Stimulated activated memory B cell treated with anti-CD40 and anti-IgM and Interleukin-4, amounts not matched to agents 10 μg/mL and 1 μg/mL and 100 μg/mL, for 72 hours (primary cell): Measurements from ENCODE around the gene DTWD2.
"Not testable (repeated sequence)": the region's sequence is repeated elsewhere in the genome, so short reads cannot be mapped to it uniquely, and the experiment has no call there.

Source experiments
- ATAC-seq: fragments of 150-1000 bp; cut with Tn5 transposase; 2 replicates; pipeline ENCODE4 v1.10.0; 2021
- H3K27ac Mint-ChIP-seq: one replicate; pipeline ENCODE4 v1.8.0; 2022; ENCODE audit warnings: mild to moderate bottlenecking, mixed read lengths
- H3K27me3 Mint-ChIP-seq: one replicate; pipeline ENCODE4 v1.8.0; 2022; ENCODE audit warnings: mixed read lengths
- H3K36me3 Mint-ChIP-seq: one replicate; pipeline ENCODE4 v1.8.0; 2022; ENCODE audit warnings: mixed read lengths
- H3K4me1 Mint-ChIP-seq: one replicate; pipeline ENCODE4 v1.8.0; 2022; ENCODE audit warnings: mixed read lengths
- H3K4me3 Mint-ChIP-seq: one replicate; pipeline ENCODE4 v1.8.0; 2022; ENCODE audit warnings: mild to moderate bottlenecking, moderate library complexity, mixed read lengths
- H3K9me3 Mint-ChIP-seq: one replicate; pipeline ENCODE4 v1.8.0; 2022; ENCODE audit warnings: mixed read lengths

DTWD2 gene

GRCh38 chr5:118889165-118889564, 99.2 kb downstream of the DTWD2 start:
- Mint-ChIP-seq H3K9me3 (no peaks in the 10 kb centered on the region), H3K27ac (no peak overlapping the region), H3K4me1 (peaks cover 4% of the 10 kb centered on the region), H3K36me3 (peaks cover 9% of the 10 kb centered on the region), H3K4me3 (no peak overlapping the region), H3K27me3 (no peaks in the 10 kb centered on the region)
- no peak for ATAC-seq

- no peaks in the 10 kb centered on the region for H3K27me3 Mint-ChIP-seq
- peaks cover 2% of the 10 kb centered on the region for H3K4me1 Mint-ChIP-seq
- no peak for ATAC-seq
- H3K4me3 Mint-ChIP-seq, result no peak overlapping the region
- no peak overlapping the region for H3K27ac Mint-ChIP-seq
- H3K9me3 Mint-ChIP-seq, result no peaks in the 10 kb centered on the region
- peaks cover 6% of the 10 kb centered on the region for H3K36me3 Mint-ChIP-seq
Measured at GRCh38 chr5:118888556-118888955, 99.8 kb downstream of the DTWD2 start.

GRCh38 chr5:118883362-118883761, 105.0 kb downstream of the DTWD2 start:
- ATAC-seq, result peak; percentile 76
- peaks cover 3% of the 10 kb centered on the region for H3K9me3 Mint-ChIP-seq
- no peak overlapping the region for H3K4me3 Mint-ChIP-seq
- H3K4me1 Mint-ChIP-seq, result peaks cover 10% of the 10 kb centered on the region
- peak overlapping the region; percentile 11 for H3K27ac Mint-ChIP-seq
- H3K27me3 Mint-ChIP-seq, result no peaks in the 10 kb centered on the region
- peaks cover 30% of the 10 kb centered on the region for H3K36me3 Mint-ChIP-seq

- no peaks in the 10 kb centered on the region for H3K27me3 Mint-ChIP-seq
- no peak overlapping the region for H3K4me3 Mint-ChIP-seq
- H3K4me1 Mint-ChIP-seq, result peaks cover 10% of the 10 kb centered on the region
- no peak overlapping the region for H3K27ac Mint-ChIP-seq
- ATAC-seq, result no peak
- peaks cover 37% of the 10 kb centered on the region for H3K36me3 Mint-ChIP-seq
- H3K9me3 Mint-ChIP-seq, result peaks cover 5% of the 10 kb centered on the region
Measured at GRCh38 chr5:118882666-118883065, 105.7 kb downstream of the DTWD2 start.

- Mint-ChIP-seq H3K9me3 (peaks cover 31% of the 10 kb centered on the region), H3K36me3 (peaks cover 67% of the 10 kb centered on the region)
- not testable (repeated sequence) for ATAC-seq, H3K4me3 Mint-ChIP-seq, H3K4me1 Mint-ChIP-seq, H3K27me3 Mint-ChIP-seq, H3K27ac Mint-ChIP-seq
Measured at GRCh38 chr5:118876852-118877251, 111.5 kb downstream of the DTWD2 start.

GRCh38 chr5:118875131-118875530, 113.2 kb downstream of the DTWD2 start:
- ATAC-seq, result no peak
- peaks cover 7% of the 10 kb centered on the region for H3K4me1 Mint-ChIP-seq
- H3K9me3 Mint-ChIP-seq, result peaks cover 29% of the 10 kb centered on the region
- no peaks in the 10 kb centered on the region for H3K27me3 Mint-ChIP-seq
- H3K4me3 Mint-ChIP-seq, result no peak overlapping the region
- H3K36me3 Mint-ChIP-seq, result peaks cover 67% of the 10 kb centered on the region
- no peak overlapping the region for H3K27ac Mint-ChIP-seq

- Mint-ChIP-seq H3K4me3 (no peak overlapping the region), H3K27ac (no peak overlapping the region), H3K9me3 (peaks cover 29% of the 10 kb centered on the region), H3K4me1 (peaks cover 7% of the 10 kb centered on the region), H3K27me3 (no peaks in the 10 kb centered on the region), H3K36me3 (peaks cover 78% of the 10 kb centered on the region)
- ATAC-seq, result no peak
Measured at GRCh38 chr5:118873417-118873816, 114.9 kb downstream of the DTWD2 start.

- Mint-ChIP-seq H3K27me3 (no peaks in the 10 kb centered on the region), H3K9me3 (no peaks in the 10 kb centered on the region), H3K36me3 (peaks cover 14% of the 10 kb centered on the region), H3K27ac (no peak overlapping the region), H3K4me1 (no peaks in the 10 kb centered on the region), H3K4me3 (no peak overlapping the region)
- no peak for ATAC-seq
Measured at GRCh38 chr5:118863345-118863744, 125.0 kb downstream of the DTWD2 start.

GRCh38 chr5:118862596-118862995, 125.8 kb downstream of the DTWD2 start:
- Mint-ChIP-seq H3K9me3 (no peaks in the 10 kb centered on the region), H3K27me3 (no peaks in the 10 kb centered on the region), H3K27ac (no peak overlapping the region), H3K4me3 (no peak overlapping the region), H3K4me1 (no peaks in the 10 kb centered on the region), H3K36me3 (peaks cover 14% of the 10 kb centered on the region)
- no peak for ATAC-seq

GRCh38 chr5:118857700-118858099, 130.6 kb downstream of the DTWD2 start:
- peaks cover 7% of the 10 kb centered on the region for H3K9me3 Mint-ChIP-seq
- peaks cover 18% of the 10 kb centered on the region for H3K36me3 Mint-ChIP-seq
- no peaks in the 10 kb centered on the region for H3K27me3 Mint-ChIP-seq

GRCh38 chr5:118854819-118855218, 133.5 kb downstream of the DTWD2 start:
- Mint-ChIP-seq H3K36me3 (peaks cover 17% of the 10 kb centered on the region), H3K27me3 (no peaks in the 10 kb centered on the region), H3K4me3 (no peak overlapping the region), H3K27ac (no peak overlapping the region), H3K4me1 (no peaks in the 10 kb centered on the region), H3K9me3 (peaks cover 15% of the 10 kb centered on the region)
- ATAC-seq, result no peak

More at GRCh38 chr5:118857700-118858099, 130.6 kb downstream of the DTWD2 start:
- H3K4me3 Mint-ChIP-seq, result no peak overlapping the region
- ATAC-seq, result no peak
- H3K4me1 Mint-ChIP-seq, result no peaks in the 10 kb centered on the region
- no peak overlapping the region for H3K27ac Mint-ChIP-seq

GRCh38 chr5:118851785-118852184, 136.6 kb downstream of the DTWD2 start:
- not testable (repeated sequence) for H3K27me3 Mint-ChIP-seq, H3K27ac Mint-ChIP-seq, H3K4me1 Mint-ChIP-seq, ATAC-seq, H3K4me3 Mint-ChIP-seq
- H3K9me3 Mint-ChIP-seq, result peaks cover 21% of the 10 kb centered on the region
- peaks cover 24% of the 10 kb centered on the region for H3K36me3 Mint-ChIP-seq

- H3K27ac Mint-ChIP-seq, H3K4me1 Mint-ChIP-seq, ATAC-seq, H3K4me3 Mint-ChIP-seq, H3K27me3 Mint-ChIP-seq: not testable (repeated sequence)
- Mint-ChIP-seq H3K36me3 (peaks cover 34% of the 10 kb centered on the region), H3K9me3 (peaks cover 21% of the 10 kb centered on the region)
Measured at GRCh38 chr5:118849507-118849906, 138.8 kb downstream of the DTWD2 start.

GRCh38 chr5:118844351-118844750, 144.0 kb downstream of the DTWD2 start:
- no peak for ATAC-seq
- H3K27me3 Mint-ChIP-seq, result no peaks in the 10 kb centered on the region
- H3K4me3 Mint-ChIP-seq, result no peak overlapping the region
- H3K27ac Mint-ChIP-seq, result no peak overlapping the region
- H3K36me3 Mint-ChIP-seq, result peaks cover 30% of the 10 kb centered on the region
- peaks cover 6% of the 10 kb centered on the region for H3K9me3 Mint-ChIP-seq
- no peaks in the 10 kb centered on the region for H3K4me1 Mint-ChIP-seq

- Mint-ChIP-seq H3K4me1 (peaks cover 12% of the 10 kb centered on the region), H3K36me3 (peaks cover 19% of the 10 kb centered on the region), H3K4me3 (no peak overlapping the region), H3K9me3 (no peaks in the 10 kb centered on the region), H3K27me3 (no peaks in the 10 kb centered on the region), H3K27ac (no peak overlapping the region)
- ATAC-seq, result no peak
Measured at GRCh38 chr5:118834710-118835109, 153.6 kb downstream of the DTWD2 start.

- no peaks in the 10 kb centered on the region for H3K27me3 Mint-ChIP-seq
- H3K4me3 Mint-ChIP-seq, result no peak overlapping the region
- H3K27ac Mint-ChIP-seq, result no peak overlapping the region
- ATAC-seq, result no peak
- H3K36me3 Mint-ChIP-seq, result peaks cover 19% of the 10 kb centered on the region
- peaks cover 12% of the 10 kb centered on the region for H3K4me1 Mint-ChIP-seq
- no peaks in the 10 kb centered on the region for H3K9me3 Mint-ChIP-seq
Measured at GRCh38 chr5:118832974-118833373, 155.4 kb downstream of the DTWD2 start.

GRCh38 chr5:118825226-118825625, 163.1 kb downstream of the DTWD2 start:
- Mint-ChIP-seq H3K27me3 (no peaks in the 10 kb centered on the region), H3K4me3 (no peak overlapping the region), H3K27ac (no peak overlapping the region), H3K9me3 (no peaks in the 10 kb centered on the region), H3K36me3 (no peaks in the 10 kb centered on the region), H3K4me1 (no peaks in the 10 kb centered on the region)
- ATAC-seq, result no peak
